G401 (cell line): ENCODE data around the gene NAA80. TPM values are rescaled to one million over a fixed set of nuclear protein-coding genes. Genes with fewer than 3 reads are reported as not detected.
"Not testable (repeated sequence)": the region's sequence is repeated elsewhere in the genome, so short reads cannot be mapped to it uniquely, and the experiment has no call there.

Experiments used
- DNase-seq: peaks from one replicate; pipeline ENCODE4 v3.0.0-alpha.2; 2015; ENCODE audit warnings: low spot score
- in situ Hi-C: cut with HindIII; loops from 2 replicates; pipeline ENCODE4 v1.10.0; 2016; ENCODE audit warnings: low sequenced_read_pairs, mixed read lengths
- total RNA-seq: library from RNA; depleted of rRNA; stranded (reverse); fragments of >200 nt; shearing (Covaris generic); gene quantifications from 2 replicates; pipeline ENCODE4 v1.2.3, GENCODE V29; 2014

Gene NAA80
- total RNA-seq, 1 experiment from 2014 or later = 16.0 TPM

GRCh38 chr3:50264383-50264963 lies 34.7 kb downstream of the NAA80 start:
- in situ Hi-C loops = loop anchor here (10.0 kb wide), 1 partner anchor 90 kb away; the partner anchor contains the start of genes CYB561D2, NPRL2 and TMEM115
- DNase-seq = peak; percentile 77

- DNase-seq = no peak
- in situ Hi-C loops = loop anchor here (10.0 kb wide), 1 partner anchor 91 kb away; the partner anchor contains the start of genes CYB561D2, NPRL2 and TMEM115
Observed at GRCh38 chr3:50263478-50264382, 35.5 kb downstream of the NAA80 start.

GRCh38 chr3:50262778-50263177 lies 36.4 kb downstream of the NAA80 start:
- in situ Hi-C loops = loop anchor here (10.0 kb wide), 1 partner anchor 92 kb away; the partner anchor contains the start of genes CYB561D2, NPRL2 and TMEM115
- DNase-seq = no peak

GRCh38 chr3:50262200-50262599 lies 37.0 kb downstream of the NAA80 start:
- in situ Hi-C loops = loop anchor here (10.0 kb wide), 1 partner anchor 93 kb away; the partner anchor contains the start of genes CYB561D2, NPRL2 and TMEM115
- not testable (repeated sequence) for DNase-seq

GRCh38 chr3:50261505-50261904 lies 37.7 kb downstream of the NAA80 start:
- in situ Hi-C loops = loop anchor here (10.0 kb wide), 1 partner anchor 93 kb away; the partner anchor contains the start of genes CYB561D2, NPRL2 and TMEM115
- no peak for DNase-seq

GRCh38 chr3:50260942-50261441 lies 38.2 kb downstream of the NAA80 start:
- in situ Hi-C loops = loop anchor here (10.0 kb wide), 1 partner anchor 94 kb away; the partner anchor contains the start of genes CYB561D2, NPRL2 and TMEM115
- DNase-seq = no peak

- in situ Hi-C loops = loop anchor here (10.0 kb wide), 1 partner anchor 95 kb away; the partner anchor contains the start of genes CYB561D2, NPRL2 and TMEM115
- peak; percentile 90 for DNase-seq
Observed at GRCh38 chr3:50260027-50260941, 38.9 kb downstream of the NAA80 start.

- DNase-seq = no peak
- in situ Hi-C loops = loop anchor here (10.0 kb wide), 1 partner anchor 95 kb away; the partner anchor contains the start of genes CYB561D2, NPRL2 and TMEM115
Observed at GRCh38 chr3:50259432-50260026, 39.7 kb downstream of the NAA80 start.

GRCh38 chr3:50258979-50259378 lies 40.2 kb downstream of the NAA80 start:
- no peak for DNase-seq
- in situ Hi-C loops = no loop called here

- in situ Hi-C loops = no loop called here
- no peak for DNase-seq
Observed at GRCh38 chr3:50258029-50258680, 41.0 kb downstream of the NAA80 start.

GRCh38 chr3:50256978-50257890 lies 42.0 kb downstream of the NAA80 start:
- DNase-seq = peak; percentile 38
- in situ Hi-C loops = no loop called here

- in situ Hi-C loops = no loop called here
- DNase-seq = peak; percentile 30
Observed at GRCh38 chr3:50255251-50255615, 44.0 kb downstream of the NAA80 start.

- in situ Hi-C loops = no loop called here
- peak; percentile 34 for DNase-seq
Observed at GRCh38 chr3:50254577-50255250, 44.5 kb downstream of the NAA80 start.

GRCh38 chr3:50251220-50251619 lies 48.0 kb downstream of the NAA80 start:
- DNase-seq = peak; percentile 37
- in situ Hi-C loops = no loop called here

GRCh38 chr3:50250514-50250913 lies 48.7 kb downstream of the NAA80 start:
- in situ Hi-C loops = no loop called here

GRCh38 chr3:50249457-50249856 lies 49.7 kb downstream of the NAA80 start:
- in situ Hi-C loops = no loop called here
- DNase-seq = no peak

More at GRCh38 chr3:50250514-50250913, 48.7 kb downstream of the NAA80 start:
- no peak for DNase-seq
